Measurements from ENCODE around the gene RAB3IL1. TPM values are rescaled to one million over a fixed set of nuclear protein-coding genes. Genes with fewer than 3 reads are reported as not detected.

The RAB3IL1 gene
- total and polyA plus RNA-seq, 9 of the 15 experiments (the other 6 are each of a cell fraction or from before 2014, with no cell fraction given) = 0.15 to 42.6 (median 15.5) TPM

DNA sequence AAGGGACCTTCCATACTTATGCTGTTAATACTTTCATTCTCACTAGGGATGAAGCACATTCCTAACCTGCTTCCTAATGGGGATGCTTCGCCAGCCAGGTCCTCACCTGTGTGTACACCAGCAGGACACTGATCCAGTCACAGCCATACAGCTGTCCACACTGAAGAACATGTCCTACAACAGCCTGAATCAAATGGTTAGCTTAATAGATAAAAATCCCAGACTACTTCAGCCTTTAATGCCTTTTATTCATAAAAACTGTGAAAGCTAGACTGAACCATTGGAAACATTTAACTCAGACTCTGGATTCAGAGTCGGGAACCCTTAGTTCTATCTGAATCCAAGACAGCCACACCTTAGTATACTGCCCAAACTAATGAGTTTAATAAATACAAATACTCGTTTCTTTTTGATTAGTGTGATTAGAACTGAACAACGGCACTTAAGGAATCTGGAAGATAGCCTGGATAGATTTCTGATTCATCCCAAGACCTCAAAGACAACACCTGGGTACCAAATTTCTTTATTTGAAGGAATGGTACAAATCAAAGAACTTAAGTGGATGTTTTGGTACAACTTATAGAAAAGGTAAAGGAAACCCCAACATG, 46.8 kb upstream of the RAB3IL1 start (continued):
- TF ChIP-seq, protein P1, sequence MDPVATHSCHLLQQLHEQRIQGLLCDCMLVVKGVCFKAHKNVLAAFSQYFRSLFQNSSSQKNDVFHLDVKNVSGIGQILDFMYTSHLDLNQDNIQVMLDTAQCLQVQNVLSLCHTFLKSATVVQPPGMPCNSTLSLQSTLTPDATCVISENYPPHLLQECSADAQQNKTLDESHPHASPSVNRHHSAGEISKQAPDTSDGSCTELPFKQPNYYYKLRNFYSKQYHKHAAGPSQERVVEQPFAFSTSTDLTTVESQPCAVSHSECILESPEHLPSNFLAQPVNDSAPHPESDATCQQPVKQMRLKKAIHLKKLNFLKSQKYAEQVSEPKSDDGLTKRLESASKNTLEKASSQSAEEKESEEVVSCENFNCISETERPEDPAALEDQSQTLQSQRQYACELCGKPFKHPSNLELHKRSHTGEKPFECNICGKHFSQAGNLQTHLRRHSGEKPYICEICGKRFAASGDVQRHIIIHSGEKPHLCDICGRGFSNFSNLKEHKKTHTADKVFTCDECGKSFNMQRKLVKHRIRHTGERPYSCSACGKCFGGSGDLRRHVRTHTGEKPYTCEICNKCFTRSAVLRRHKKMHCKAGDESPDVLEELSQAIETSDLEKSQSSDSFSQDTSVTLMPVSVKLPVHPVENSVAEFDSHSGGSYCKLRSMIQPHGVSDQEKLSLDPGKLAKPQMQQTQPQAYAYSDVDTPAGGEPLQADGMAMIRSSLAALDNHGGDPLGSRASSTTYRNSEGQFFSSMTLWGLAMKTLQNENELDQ (CRISPR knock-in tag; IDR thresholded peaks at IDR 0.05; ENCODE audit: borderline replicate concordance) = no peak
- TF ChIP-seq ZNF324 (CRISPR knock-in tag; IDR thresholded peaks at IDR 0.05) = no peak
- TF ChIP-seq MTA3 (IDR thresholded peaks at IDR 0.05; ENCODE audit: borderline replicate concordance) = 0 out of 2 replicates have a peak, but pooled peaks have one; percentile 4
- TF ChIP-seq, protein P2, sequence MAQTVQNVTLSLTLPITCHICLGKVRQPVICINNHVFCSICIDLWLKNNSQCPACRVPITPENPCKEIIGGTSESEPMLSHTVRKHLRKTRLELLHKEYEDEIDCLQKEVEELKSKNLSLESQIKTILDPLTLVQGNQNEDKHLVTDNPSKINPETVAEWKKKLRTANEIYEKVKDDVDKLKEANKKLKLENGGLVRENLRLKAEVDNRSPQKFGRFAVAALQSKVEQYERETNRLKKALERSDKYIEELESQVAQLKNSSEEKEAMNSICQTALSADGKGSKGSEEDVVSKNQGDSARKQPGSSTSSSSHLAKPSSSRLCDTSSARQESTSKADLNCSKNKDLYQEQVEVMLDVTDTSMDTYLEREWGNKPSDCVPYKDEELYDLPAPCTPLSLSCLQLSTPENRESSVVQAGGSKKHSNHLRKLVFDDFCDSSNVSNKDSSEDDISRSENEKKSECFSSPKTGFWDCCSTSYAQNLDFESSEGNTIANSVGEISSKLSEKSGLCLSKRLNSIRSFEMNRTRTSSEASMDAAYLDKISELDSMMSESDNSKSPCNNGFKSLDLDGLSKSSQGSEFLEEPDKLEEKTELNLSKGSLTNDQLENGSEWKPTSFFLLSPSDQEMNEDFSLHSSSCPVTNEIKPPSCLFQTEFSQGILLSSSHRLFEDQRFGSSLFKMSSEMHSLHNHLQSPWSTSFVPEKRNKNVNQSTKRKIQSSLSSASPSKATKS (CRISPR knock-in tag; IDR thresholded peaks at IDR 0.05) = peak; percentile 96
- TF ChIP-seq HOXB6 (CRISPR knock-in tag; IDR thresholded peaks at IDR 0.05; ENCODE audit: borderline replicate concordance) = peak; percentile 87
- TF ChIP-seq ZNF699 (CRISPR knock-in tag; IDR thresholded peaks at IDR 0.05; ENCODE audit: insufficient replicate concordance) = no peak
- no peak for TF ChIP-seq CXXC5 (CRISPR knock-in tag; IDR thresholded peaks at IDR 0.05)
- TF ChIP-seq ZNF444 (CRISPR knock-in tag; IDR thresholded peaks at IDR 0.05) = peak; percentile 44
- TF ChIP-seq FOXM1 (IDR thresholded peaks at IDR 0.05; ENCODE audit: low read depth) = no peak
- no peak for TF ChIP-seq FOXM1 (CRISPR knock-in tag; IDR thresholded peaks at IDR 0.05; ENCODE audit: low read depth)
- peak; percentile 95 for TF ChIP-seq CAMTA2 (CRISPR knock-in tag; conservative IDR thresholded peaks at IDR 0.05)
- TF ChIP-seq POLR2AphosphoS5 (IDR thresholded peaks at IDR 0.05; ENCODE audit: control insufficient read depth, insufficient read depth, low read depth, low read length) = peak; percentile 61; the same call in 1 of the 2 replicates
- peak; percentile 97 for TF ChIP-seq ELF4 (CRISPR knock-in tag; IDR thresholded peaks at IDR 0.05)
- TF ChIP-seq, protein P3, sequence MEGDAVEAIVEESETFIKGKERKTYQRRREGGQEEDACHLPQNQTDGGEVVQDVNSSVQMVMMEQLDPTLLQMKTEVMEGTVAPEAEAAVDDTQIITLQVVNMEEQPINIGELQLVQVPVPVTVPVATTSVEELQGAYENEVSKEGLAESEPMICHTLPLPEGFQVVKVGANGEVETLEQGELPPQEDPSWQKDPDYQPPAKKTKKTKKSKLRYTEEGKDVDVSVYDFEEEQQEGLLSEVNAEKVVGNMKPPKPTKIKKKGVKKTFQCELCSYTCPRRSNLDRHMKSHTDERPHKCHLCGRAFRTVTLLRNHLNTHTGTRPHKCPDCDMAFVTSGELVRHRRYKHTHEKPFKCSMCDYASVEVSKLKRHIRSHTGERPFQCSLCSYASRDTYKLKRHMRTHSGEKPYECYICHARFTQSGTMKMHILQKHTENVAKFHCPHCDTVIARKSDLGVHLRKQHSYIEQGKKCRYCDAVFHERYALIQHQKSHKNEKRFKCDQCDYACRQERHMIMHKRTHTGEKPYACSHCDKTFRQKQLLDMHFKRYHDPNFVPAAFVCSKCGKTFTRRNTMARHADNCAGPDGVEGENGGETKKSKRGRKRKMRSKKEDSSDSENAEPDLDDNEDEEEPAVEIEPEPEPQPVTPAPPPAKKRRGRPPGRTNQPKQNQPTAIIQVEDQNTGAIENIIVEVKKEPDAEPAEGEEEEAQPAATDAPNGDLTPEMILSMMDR (IDR thresholded peaks at IDR 0.05 in 2 of 3, conservative IDR thresholded peaks at IDR 0.05 in 1 of 3; ENCODE audit: insufficient read depth in 2 of 3, low read depth in 1 of 3, low read length in 3 of 3) = no peak
- TF ChIP-seq ZNF41 (CRISPR knock-in tag; conservative IDR thresholded peaks at IDR 0.05) = peak; percentile 76; the same call in 1 of the 2 replicates
- no peak for TF ChIP-seq ETS2 (tag; IDR thresholded peaks at IDR 0.05; ENCODE audit: borderline replicate concordance, poor library complexity, severe bottlenecking)
- no peak for TF ChIP-seq CBFA2T3 (IDR thresholded peaks at IDR 0.05)
- TF ChIP-seq SUPT5H (IDR thresholded peaks at IDR 0.05) = peak; percentile 13
- TF ChIP-seq, protein P4, sequence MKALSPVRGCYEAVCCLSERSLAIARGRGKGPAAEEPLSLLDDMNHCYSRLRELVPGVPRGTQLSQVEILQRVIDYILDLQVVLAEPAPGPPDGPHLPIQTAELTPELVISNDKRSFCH (CRISPR knock-in tag; IDR thresholded peaks at IDR 0.05) = no peak
- TF ChIP-seq, protein P4 (tag; IDR thresholded peaks at IDR 0.05) = no peak
- TF ChIP-seq PHTF2 (CRISPR knock-in tag; IDR thresholded peaks at IDR 0.05) = peak; percentile 88
- no peak for TF ChIP-seq FOXP1 (CRISPR knock-in tag; IDR thresholded peaks at IDR 0.05)
- TF ChIP-seq RBBP5 (IDR thresholded peaks at IDR 0.05; ENCODE audit: borderline replicate concordance, insufficient read depth, low read length, poor library complexity, severe bottlenecking) = no peak

All from K562 (cell line).